Esophagus mucosa (tissue), 1 donor: ENCODE data around the gene FAM180A. TPM values are rescaled to one million over a fixed set of nuclear protein-coding genes. Genes with fewer than 3 reads are reported as not detected.

Source experiments
- ATAC-seq: fragments of 200-7000 bp; cut with Tn5 transposase; one replicate; pipeline ENCODE4 v1.9.1; 2020
- total RNA-seq: library from RNA; stranded (reverse); gene quantifications from one replicate; pipeline ENCODE4 v1.2.4, GENCODE V29; 2023
- donor health status: DM: yes; HTN: yes; CAD: no.

Gene FAM180A
- total RNA-seq, 1 donor from 2014 or later = 0.68 TPM

- ATAC-seq = no peak
These were observed 22.4 kb upstream of the FAM180A start for GRCh38 chr7:135771051-135771450.

- ATAC-seq = no peak
These were observed 21.6 kb upstream of the FAM180A start for GRCh38 chr7:135770139-135770710.

- no peak for ATAC-seq
These were observed 20.6 kb upstream of the FAM180A start for GRCh38 chr7:135769005-135769802.

GRCh38 chr7:135768467-135768866 lies 19.9 kb upstream of the FAM180A start:
- ATAC-seq = no peak

- ATAC-seq = no peak
These were observed 19.5 kb upstream of the FAM180A start for GRCh38 chr7:135768064-135768463.

- ATAC-seq = no peak
These were observed 14.6 kb upstream of the FAM180A start for GRCh38 chr7:135763261-135763660.

- ATAC-seq = peak; percentile 72
These were observed 13.3 kb upstream of the FAM180A start for GRCh38 chr7:135761751-135762488.

GRCh38 chr7:135759532-135759931 lies 10.9 kb upstream of the FAM180A start:
- ATAC-seq = peak; percentile 16

GRCh38 chr7:135758531-135758932 lies 9.9 kb upstream of the FAM180A start:
- peak; percentile 70 for ATAC-seq

GRCh38 chr7:135757719-135758411 lies 9.3 kb upstream of the FAM180A start:
- ATAC-seq = no peak

- ATAC-seq = no peak
These were observed 7.6 kb upstream of the FAM180A start for GRCh38 chr7:135756191-135756590.

- no peak for ATAC-seq
These were observed 6.7 kb upstream of the FAM180A start for GRCh38 chr7:135755351-135755753.

- ATAC-seq = no peak
These were observed 5.2 kb upstream of the FAM180A start for GRCh38 chr7:135753616-135754413.

GRCh38 chr7:135747366-135747765 lies 1.2 kb downstream of the FAM180A start:
- no peak for ATAC-seq

GRCh38 chr7:135745703-135746312 lies 2.8 kb downstream of the FAM180A start:
- peak; percentile 85 for ATAC-seq

GRCh38 chr7:135744938-135745702 lies 3.5 kb downstream of the FAM180A start:
- ATAC-seq = peak; percentile 91

- ATAC-seq = no peak
These were observed 4.5 kb downstream of the FAM180A start for GRCh38 chr7:135743907-135744731.

GRCh38 chr7:135742371-135742770 lies 6.2 kb downstream of the FAM180A start:
- ATAC-seq = no peak

- no peak for ATAC-seq
These were observed 6.7 kb downstream of the FAM180A start for GRCh38 chr7:135741905-135742304.

- ATAC-seq = no peak
These were observed 7.7 kb downstream of the FAM180A start for GRCh38 chr7:135740889-135741288.
